Caco-2 (cell line): Measurements from ENCODE around the gene PID1. TPM values are rescaled to one million over a fixed set of nuclear protein-coding genes. Genes with fewer than 3 reads are reported as not detected.

Experiments
- BruUV-seq: library from RNA; stranded (reverse); fragments of 400-500 nt; replicated peaks from 2 replicates; lab custom pipeline; 2021; lab: Mats Ljungman, UMichigan
- CTCF ChIA-PET: fragments of 300-600 bp; sonication (Branson Sonifier 250); formaldehyde crosslinking; loops from one replicate; lab custom pipeline; 2022; ENCODE audit warnings: antibody characterized with exemption; lab: Charles Lee
- POLR2A ChIA-PET: fragments of 300-600 bp; sonication (Branson Sonifier 250); formaldehyde crosslinking; loops from one replicate; lab custom pipeline; 2022; ENCODE audit warnings: antibody characterized with exemption; lab: Charles Lee
- DNase-seq, 2 experiments: peaks; one replicate each; pipeline versions ENCODE4 v3.0.0 to v3.0.0-alpha.2; 2020 to 2022
- H3K27me3 ChIP-seq: replicated peaks from 2 replicates; pipeline ENCODE4 v1.6.0; 2011; ENCODE audit warnings: low read length; ENCODE audit not compliant: control insufficient read depth, insufficient read depth
- H3K36me3 ChIP-seq: 2 replicates; pipeline ENCODE4 v1.5.1; 2011; ENCODE audit warnings: low read length; ENCODE audit not compliant: control insufficient read depth, insufficient read depth
- H3K4me1 ChIP-seq: fragments of 250-450 bp; sonication (Bioruptor Pico); 2 replicates; pipeline ENCODE4 v1.5.1; 2020; ENCODE audit warnings: mild to moderate bottlenecking
- H3K4me3 ChIP-seq: 2 replicates; pipeline ENCODE4 v1.5.1; 2011; ENCODE audit warnings: low read depth, mild to moderate bottlenecking, control low read depth, low read length
- H3K9me3 ChIP-seq: fragments of 250-450 bp; sonication (Bioruptor Pico); 2 replicates; pipeline ENCODE4 v1.5.1; 2020; ENCODE audit warnings: mild to moderate bottlenecking, moderate library complexity
- H3K27ac Mint-ChIP-seq: one replicate; pipeline ENCODE4 v1.8.0; 2022; ENCODE audit warnings: mixed read lengths; ENCODE audit not compliant: unreplicated experiment
- H3K27me3 Mint-ChIP-seq: one replicate; pipeline ENCODE4 v1.8.0; 2022; ENCODE audit warnings: mixed read lengths; ENCODE audit not compliant: insufficient read depth, unreplicated experiment
- H3K36me3 Mint-ChIP-seq: one replicate; pipeline ENCODE4 v1.8.0; 2022; ENCODE audit warnings: mild to moderate bottlenecking, mixed read lengths; ENCODE audit not compliant: insufficient read depth, unreplicated experiment
- H3K4me1 Mint-ChIP-seq: one replicate; pipeline ENCODE4 v1.8.0; 2022; ENCODE audit warnings: low read depth, mixed read lengths; ENCODE audit not compliant: unreplicated experiment
- H3K4me3 Mint-ChIP-seq: one replicate; pipeline ENCODE4 v1.8.0; 2022; ENCODE audit warnings: mild to moderate bottlenecking, moderate library complexity, mixed read lengths; ENCODE audit not compliant: unreplicated experiment
- H3K9me3 Mint-ChIP-seq: one replicate; pipeline ENCODE4 v1.8.0; 2022; ENCODE audit warnings: mixed read lengths; ENCODE audit not compliant: unreplicated experiment
- intact Hi-C: fragments of 100-400 bp; cut with micrococcal nuclease; formaldehyde crosslinking; loops from one replicate; pipeline ENCODE4 v1.10.0; 2022; ENCODE audit not compliant: unreplicated experiment
- total RNA-seq: library from RNA; stranded (reverse); gene quantifications from 2 replicates; pipeline ENCODE4 v1.2.3, GENCODE V29; 2022
- TF ChIP-seq, protein P1 (sequence below), 2 experiments: fragments of 200-600 bp in 1 of 2; IDR thresholded peaks; 1 replicate in 1 of 2; 2 replicates in 1 of 2; pipeline versions ENCODE4 v1.5.1 to v1.8.0; 2011 to 2022; ENCODE audit warnings: antibody characterized with exemption in 1 of 2, control low read depth in 1 of 2, inconsistent platforms in 1 of 2, low read depth in 1 of 2, low read length in 1 of 2, mild to moderate bottlenecking in 1 of 2, moderate library complexity in 1 of 2; ENCODE audit not compliant: insufficient read depth in 1 of 2, severe bottlenecking in 1 of 2, unreplicated experiment in 1 of 2

PID1 gene
- total RNA-seq, 1 experiment from 2014 or later = 9.8 TPM

DNA sequence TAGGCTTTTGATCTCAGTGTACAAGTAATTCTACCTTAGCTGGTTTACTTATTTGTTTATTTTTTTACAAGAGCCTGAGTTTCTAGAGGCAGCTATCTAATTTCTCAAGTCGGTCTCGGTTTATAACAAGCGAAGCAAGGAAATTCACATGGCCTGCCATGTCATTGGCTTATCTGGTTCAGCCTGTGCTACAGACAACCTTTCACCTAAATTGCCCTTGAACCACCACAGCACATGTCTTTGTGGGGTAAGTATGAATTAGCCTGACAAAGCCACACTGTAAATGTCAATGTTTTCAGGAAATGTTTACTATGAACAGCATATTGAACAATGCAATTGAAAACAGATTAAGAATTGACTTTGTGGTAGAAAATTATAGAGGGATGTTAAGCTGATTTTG lies 167.1 kb downstream of the PID1 start:
- no peak overlapping the region for H3K4me3 ChIP-seq
- no peaks in the 10 kb centered on the region for H3K4me1 ChIP-seq
- DNase-seq = no peak
- H3K4me3 Mint-ChIP-seq = no peak overlapping the region
- H3K9me3 Mint-ChIP-seq = no peaks in the 10 kb centered on the region
- ChIA-PET POLR2A (no interaction called here), CTCF (no interaction called here)
- no peaks in the 10 kb centered on the region for H3K27me3 ChIP-seq
- H3K36me3 Mint-ChIP-seq = no peaks in the 10 kb centered on the region
- H3K27me3 Mint-ChIP-seq = no peaks in the 10 kb centered on the region
- H3K36me3 ChIP-seq = no peaks in the 10 kb centered on the region
- no peaks in the 10 kb centered on the region for H3K4me1 Mint-ChIP-seq
- H3K9me3 ChIP-seq = no peaks in the 10 kb centered on the region
- H3K27ac Mint-ChIP-seq = no peak overlapping the region
- BruUV-seq = no TSS peak
- TF ChIP-seq, protein P1, sequence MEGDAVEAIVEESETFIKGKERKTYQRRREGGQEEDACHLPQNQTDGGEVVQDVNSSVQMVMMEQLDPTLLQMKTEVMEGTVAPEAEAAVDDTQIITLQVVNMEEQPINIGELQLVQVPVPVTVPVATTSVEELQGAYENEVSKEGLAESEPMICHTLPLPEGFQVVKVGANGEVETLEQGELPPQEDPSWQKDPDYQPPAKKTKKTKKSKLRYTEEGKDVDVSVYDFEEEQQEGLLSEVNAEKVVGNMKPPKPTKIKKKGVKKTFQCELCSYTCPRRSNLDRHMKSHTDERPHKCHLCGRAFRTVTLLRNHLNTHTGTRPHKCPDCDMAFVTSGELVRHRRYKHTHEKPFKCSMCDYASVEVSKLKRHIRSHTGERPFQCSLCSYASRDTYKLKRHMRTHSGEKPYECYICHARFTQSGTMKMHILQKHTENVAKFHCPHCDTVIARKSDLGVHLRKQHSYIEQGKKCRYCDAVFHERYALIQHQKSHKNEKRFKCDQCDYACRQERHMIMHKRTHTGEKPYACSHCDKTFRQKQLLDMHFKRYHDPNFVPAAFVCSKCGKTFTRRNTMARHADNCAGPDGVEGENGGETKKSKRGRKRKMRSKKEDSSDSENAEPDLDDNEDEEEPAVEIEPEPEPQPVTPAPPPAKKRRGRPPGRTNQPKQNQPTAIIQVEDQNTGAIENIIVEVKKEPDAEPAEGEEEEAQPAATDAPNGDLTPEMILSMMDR (IDR thresholded peaks at IDR 0.05; ENCODE audit: insufficient read depth in 1 of 2, low read depth in 1 of 2, low read length in 1 of 2, severe bottlenecking in 1 of 2, unreplicated experiment in 1 of 2) = no peak
- intact Hi-C loops = no loop called here

DNA sequence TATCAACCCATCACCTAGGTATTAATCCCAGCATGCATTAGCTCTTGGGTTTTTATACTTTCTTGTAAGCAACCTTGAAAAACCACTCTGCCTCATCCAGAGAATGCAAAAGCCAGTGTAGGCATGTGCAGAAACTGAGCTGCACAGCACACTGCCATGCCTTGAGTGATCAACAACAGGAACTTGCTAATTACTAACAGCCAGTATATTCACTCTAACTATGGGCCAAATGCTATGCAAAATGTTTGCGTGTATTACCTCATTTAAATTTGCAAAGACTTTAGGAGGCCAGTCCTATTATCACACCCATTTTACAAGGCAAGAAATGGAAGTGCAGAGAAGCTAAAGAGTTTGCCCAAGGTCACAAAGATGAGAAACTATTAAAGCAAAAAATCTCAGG lies 169.8 kb downstream of the PID1 start:
- intact Hi-C loops = no loop called here

DNA sequence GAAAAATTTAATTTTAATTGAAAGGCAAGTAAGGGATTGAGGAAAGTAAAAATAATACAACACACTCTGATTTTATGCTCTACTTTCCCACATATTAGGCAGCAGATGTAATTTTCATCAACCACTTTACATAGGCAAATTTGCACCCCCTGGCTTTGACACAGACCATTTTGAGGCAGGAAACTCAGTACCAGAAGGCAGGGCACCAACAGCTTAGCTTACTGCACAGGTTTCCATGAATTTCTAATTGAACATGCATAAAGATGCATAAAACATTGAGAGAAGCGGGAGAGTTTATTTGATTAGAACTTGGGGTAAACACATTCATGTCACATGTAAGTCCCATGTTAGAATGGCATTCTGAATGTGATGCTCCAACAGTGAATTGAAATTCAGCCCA lies 171.9 kb downstream of the PID1 start:
- TF ChIP-seq, protein P1 (IDR thresholded peaks at IDR 0.05; ENCODE audit: insufficient read depth in 1 of 2, low read depth in 1 of 2, low read length in 1 of 2, severe bottlenecking in 1 of 2, unreplicated experiment in 1 of 2) = no peak
- no peak overlapping the region for H3K4me3 Mint-ChIP-seq
- no peak for DNase-seq
- BruUV-seq = no TSS peak
- no peaks in the 10 kb centered on the region for H3K36me3 Mint-ChIP-seq
- POLR2A ChIA-PET = no interaction called here
- Histone ChIP-seq H3K36me3 (no peaks in the 10 kb centered on the region), H3K9me3 (no peaks in the 10 kb centered on the region), H3K4me3 (no peak overlapping the region), H3K27me3 (no peaks in the 10 kb centered on the region), H3K4me1 (no peaks in the 10 kb centered on the region)
- intact Hi-C loops = no loop called here
- H3K27ac Mint-ChIP-seq = no peak overlapping the region
- CTCF ChIA-PET = no interaction called here
- no peaks in the 10 kb centered on the region for H3K27me3 Mint-ChIP-seq
- H3K9me3 Mint-ChIP-seq = no peaks in the 10 kb centered on the region
- no peaks in the 10 kb centered on the region for H3K4me1 Mint-ChIP-seq

More for the DNA sequence above, 169.8 kb downstream of the PID1 start:
- no peaks in the 10 kb centered on the region for H3K9me3 Mint-ChIP-seq
- H3K4me1 ChIP-seq = no peaks in the 10 kb centered on the region
- DNase-seq = no peak
- TF ChIP-seq, protein P1 (IDR thresholded peaks at IDR 0.05; ENCODE audit: insufficient read depth in 1 of 2, low read depth in 1 of 2, low read length in 1 of 2, severe bottlenecking in 1 of 2, unreplicated experiment in 1 of 2) = no peak
- ChIA-PET POLR2A (no interaction called here), CTCF (no interaction called here)
- H3K9me3 ChIP-seq = no peaks in the 10 kb centered on the region
- no peaks in the 10 kb centered on the region for H3K36me3 ChIP-seq
- H3K36me3 Mint-ChIP-seq = no peaks in the 10 kb centered on the region
- no peak overlapping the region for H3K27ac Mint-ChIP-seq
- no TSS peak for BruUV-seq
- no peak overlapping the region for H3K4me3 Mint-ChIP-seq
- no peaks in the 10 kb centered on the region for H3K27me3 ChIP-seq
- no peaks in the 10 kb centered on the region for H3K27me3 Mint-ChIP-seq
- no peak overlapping the region for H3K4me3 ChIP-seq
- no peaks in the 10 kb centered on the region for H3K4me1 Mint-ChIP-seq
